Neural progenitor cell (in vitro differentiated cells): Measurements from ENCODE around the gene NAA15.

Experiments
- CTCF ChIP-seq: fragments of 200-600 bp; sonication (generic); IDR thresholded peaks from 2 replicates; pipeline ENCODE4 v1.5.1; 2017; ENCODE audit warnings: antibody characterized with exemption, mild to moderate bottlenecking
- EZH2phosphoT487 ChIP-seq: fragments of 200-600 bp; sonication (generic); IDR thresholded peaks from 2 replicates; pipeline ENCODE4 v1.6.1; 2017; ENCODE audit warnings: antibody characterized with exemption

GRCh38 chr4:139256349-139256748 lies 45.0 kb upstream of the NAA15 start:
- TF ChIP-seq EZH2phosphoT487 (no peak), CTCF (no peak)
